ENCODE measurements around the gene C2orf80. TPM values are rescaled to one million over a fixed set of nuclear protein-coding genes. Genes with fewer than 3 reads are reported as not detected.

Gene C2orf80
- total RNA-seq = not detected in 2 replicates

DNA sequence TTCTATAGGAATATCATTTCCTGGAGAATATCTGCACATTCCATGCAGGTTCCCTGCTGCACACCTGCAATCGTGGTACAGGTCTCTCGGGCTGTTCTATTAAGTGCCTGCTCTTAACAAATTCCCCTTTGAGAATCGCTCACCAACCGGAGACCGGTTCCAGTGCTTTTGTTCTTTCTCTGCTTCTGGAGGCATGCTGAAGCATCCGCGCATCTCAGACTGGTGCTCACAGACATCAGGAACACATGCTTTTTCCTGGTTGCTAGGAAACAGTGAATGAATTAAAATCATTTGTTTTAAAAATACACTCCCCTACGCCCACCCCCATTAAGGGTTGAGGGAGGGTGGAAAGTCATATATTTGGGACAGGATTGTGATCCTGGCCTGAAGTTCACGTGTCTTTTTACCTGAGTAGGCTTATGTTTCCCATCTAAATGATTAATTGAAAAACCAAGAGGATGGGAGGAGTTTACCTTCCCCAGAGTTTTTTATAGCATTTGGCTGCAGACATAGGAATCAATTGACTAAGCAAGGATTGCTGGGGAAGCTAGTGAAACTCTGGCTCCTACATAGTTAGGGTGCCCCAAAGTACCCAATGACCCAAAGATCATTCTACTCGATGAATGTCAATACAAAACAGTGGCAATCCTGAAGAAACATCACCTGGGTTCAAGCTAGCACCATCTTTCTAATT is at the start of gene C2orf80:
Gene C2orf80, minus strand, starts transcription at position 221 of the 694 bp plus-strand sequence. CDS start 3,044 bp downstream, outside the sequence.
- no peaks in the 10 kb centered on the region for H3K36me3 ChIP-seq (ENCODE audit: control insufficient read depth, insufficient read depth, low read length)
- TF ChIP-seq, protein P1, sequence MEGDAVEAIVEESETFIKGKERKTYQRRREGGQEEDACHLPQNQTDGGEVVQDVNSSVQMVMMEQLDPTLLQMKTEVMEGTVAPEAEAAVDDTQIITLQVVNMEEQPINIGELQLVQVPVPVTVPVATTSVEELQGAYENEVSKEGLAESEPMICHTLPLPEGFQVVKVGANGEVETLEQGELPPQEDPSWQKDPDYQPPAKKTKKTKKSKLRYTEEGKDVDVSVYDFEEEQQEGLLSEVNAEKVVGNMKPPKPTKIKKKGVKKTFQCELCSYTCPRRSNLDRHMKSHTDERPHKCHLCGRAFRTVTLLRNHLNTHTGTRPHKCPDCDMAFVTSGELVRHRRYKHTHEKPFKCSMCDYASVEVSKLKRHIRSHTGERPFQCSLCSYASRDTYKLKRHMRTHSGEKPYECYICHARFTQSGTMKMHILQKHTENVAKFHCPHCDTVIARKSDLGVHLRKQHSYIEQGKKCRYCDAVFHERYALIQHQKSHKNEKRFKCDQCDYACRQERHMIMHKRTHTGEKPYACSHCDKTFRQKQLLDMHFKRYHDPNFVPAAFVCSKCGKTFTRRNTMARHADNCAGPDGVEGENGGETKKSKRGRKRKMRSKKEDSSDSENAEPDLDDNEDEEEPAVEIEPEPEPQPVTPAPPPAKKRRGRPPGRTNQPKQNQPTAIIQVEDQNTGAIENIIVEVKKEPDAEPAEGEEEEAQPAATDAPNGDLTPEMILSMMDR (IDR thresholded peaks at IDR 0.05; ENCODE audit: insufficient read depth, low read length, poor library complexity, severe bottlenecking) = no peak
- H3K27me3 ChIP-seq (ENCODE audit: control insufficient read depth, insufficient read depth, low read length) = no peaks in the 10 kb centered on the region
- H3K4me3 ChIP-seq (ENCODE audit: low read depth, low read length) = no peak within 1 kb of the TSS
- no peak for DNase-seq (ENCODE audit: low read depth)

DNA sequence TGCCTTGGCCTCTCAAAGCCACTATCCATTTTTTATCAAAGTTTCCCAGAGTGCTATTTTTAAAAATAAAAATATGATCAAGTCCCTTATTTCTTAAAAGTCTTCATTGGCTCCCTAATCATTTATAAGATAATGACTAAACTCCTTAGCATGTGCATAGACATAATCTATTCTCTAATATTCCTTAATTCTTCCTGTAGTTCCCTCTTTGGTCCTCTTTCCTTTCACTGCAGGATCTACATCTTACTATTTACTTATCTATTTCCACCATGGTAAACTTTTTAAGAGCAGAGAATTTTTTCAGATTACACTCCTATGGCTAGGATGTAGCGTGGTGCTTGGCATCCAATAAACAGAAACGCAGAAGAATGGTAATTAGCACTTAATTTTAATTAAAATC is 46.0 kb upstream of the C2orf80 start:
- Histone ChIP-seq H3K36me3 (ENCODE audit: control insufficient read depth, insufficient read depth, low read length) (peaks cover 2% of the 10 kb centered on the region), H3K4me3 (ENCODE audit: low read depth, low read length) (no peak overlapping the region), H3K27me3 (ENCODE audit: control insufficient read depth, insufficient read depth, low read length) (no peaks in the 10 kb centered on the region)
- TF ChIP-seq, protein P1 (IDR thresholded peaks at IDR 0.05; ENCODE audit: insufficient read depth, low read length, poor library complexity, severe bottlenecking) = no peak
- DNase-seq (ENCODE audit: low read depth) = no peak

DNA sequence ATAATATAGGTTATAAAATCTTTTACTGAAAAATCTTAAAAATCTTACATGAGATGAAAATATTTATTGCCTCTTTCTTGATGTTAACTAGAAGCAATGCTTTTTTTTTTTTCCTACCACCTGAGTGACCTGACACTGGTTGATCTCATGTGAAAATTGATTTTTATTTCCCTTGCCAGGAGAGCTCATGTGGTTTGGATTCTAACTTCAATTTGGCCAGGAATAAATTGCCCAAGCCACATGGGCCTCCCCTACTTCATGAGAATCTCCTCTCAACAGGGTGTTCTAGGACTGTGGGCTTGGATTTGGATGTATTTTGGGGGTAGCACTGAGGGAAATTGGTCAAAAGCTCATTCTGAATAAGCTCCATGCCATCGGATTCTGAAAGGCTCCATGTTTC is 45.0 kb upstream of the C2orf80 start:
- H3K36me3 ChIP-seq (ENCODE audit: control insufficient read depth, insufficient read depth, low read length) = no peaks in the 10 kb centered on the region
- TF ChIP-seq, protein P1 (IDR thresholded peaks at IDR 0.05; ENCODE audit: insufficient read depth, low read length, poor library complexity, severe bottlenecking) = no peak
- no peak for DNase-seq (ENCODE audit: low read depth)
- no peak overlapping the region for H3K4me3 ChIP-seq (ENCODE audit: low read depth, low read length)
- H3K27me3 ChIP-seq (ENCODE audit: control insufficient read depth, insufficient read depth, low read length) = no peaks in the 10 kb centered on the region

DNA sequence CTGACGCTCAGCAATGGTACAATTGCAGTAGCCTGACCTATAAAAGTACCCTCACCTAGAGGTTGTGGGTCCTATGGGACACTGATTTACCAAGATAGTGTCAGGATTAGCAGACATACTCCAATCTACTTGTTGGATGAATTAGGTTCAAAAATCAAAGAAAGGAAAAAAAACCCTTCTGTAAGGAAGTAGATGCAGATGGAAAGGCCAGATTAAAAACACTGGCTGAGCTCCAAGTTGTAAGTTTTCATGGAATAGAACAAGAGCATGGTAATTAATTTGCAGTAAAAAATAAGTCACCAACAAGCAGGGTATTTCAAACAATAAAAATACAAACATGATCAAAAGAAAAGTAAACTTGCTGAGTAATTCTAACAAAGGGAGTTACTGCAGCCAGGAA is 38.6 kb upstream of the C2orf80 start:
- TF ChIP-seq, protein P1 (IDR thresholded peaks at IDR 0.05; ENCODE audit: insufficient read depth, low read length, poor library complexity, severe bottlenecking) = no peak
- no peak overlapping the region for H3K4me3 ChIP-seq (ENCODE audit: low read depth, low read length)
- H3K36me3 ChIP-seq (ENCODE audit: control insufficient read depth, insufficient read depth, low read length) = no peaks in the 10 kb centered on the region
- DNase-seq (ENCODE audit: low read depth) = no peak
- H3K27me3 ChIP-seq (ENCODE audit: control insufficient read depth, insufficient read depth, low read length) = no peaks in the 10 kb centered on the region

DNA sequence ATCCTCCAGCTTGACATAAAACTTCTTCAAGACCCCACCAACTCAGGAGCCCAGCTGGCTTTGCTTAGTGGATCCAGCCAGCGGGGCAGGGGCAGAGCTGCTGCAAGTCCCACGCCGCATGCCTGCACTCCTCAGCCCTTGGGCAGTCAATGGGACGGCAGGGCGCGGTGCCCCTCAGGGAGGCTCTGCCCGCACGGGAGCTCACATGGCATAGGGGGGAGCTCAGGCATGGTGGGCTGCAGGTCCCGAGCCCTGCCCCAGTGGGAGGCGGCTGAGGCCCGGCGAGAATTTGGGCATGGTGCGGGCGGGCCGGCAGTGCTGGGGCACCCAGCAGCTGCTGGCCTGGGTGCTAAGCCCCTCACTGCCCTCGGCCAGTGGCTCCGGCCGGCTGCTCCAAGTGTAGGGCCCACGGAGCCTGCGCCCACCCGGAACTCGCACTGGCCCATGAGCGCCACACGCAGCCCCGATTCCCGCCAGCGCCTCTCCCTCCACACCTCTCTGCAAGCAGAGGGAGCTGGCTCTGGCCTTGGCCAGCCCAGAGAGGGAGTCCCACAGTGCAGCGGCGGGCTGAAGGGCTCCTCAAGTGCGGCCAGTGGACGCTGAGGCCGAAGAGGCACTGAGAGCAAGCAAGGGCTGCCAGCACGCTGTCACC is 37.9 kb upstream of the C2orf80 start:
- Histone ChIP-seq H3K4me3 (ENCODE audit: low read depth, low read length) (no peak overlapping the region), H3K36me3 (ENCODE audit: control insufficient read depth, insufficient read depth, low read length) (no peaks in the 10 kb centered on the region), H3K27me3 (ENCODE audit: control insufficient read depth, insufficient read depth, low read length) (no peaks in the 10 kb centered on the region)
- no peak for DNase-seq (ENCODE audit: low read depth)
- TF ChIP-seq, protein P1 (IDR thresholded peaks at IDR 0.05; ENCODE audit: insufficient read depth, low read length, poor library complexity, severe bottlenecking) = no peak

Measured in kidney epithelial cell (primary cell).